LNCaP clone FGC (cell line): ENCODE results near the gene HNRNPF.
A peak's percentile ranks its signal among the peaks of the same experiment; 100 is the strongest.
"Not testable (repeated sequence)": the region's sequence is repeated elsewhere in the genome, so short reads cannot be mapped to it uniquely, and the experiment has no call there.

Experiments
- DNase-seq: peaks from one replicate; pipeline ENCODE4 v3.0.0-alpha.2; 2011; ENCODE audit warnings: low read depth
- H3K4me3 ChIP-seq: 2 replicates; pipeline ENCODE4 v1.5.1; 2011; ENCODE audit warnings: mild to moderate bottlenecking, low read depth, low read length, control low read depth
- CTCF ChIP-seq: IDR thresholded peaks from 2 replicates; pipeline ENCODE4 v1.5.1; 2012; ENCODE audit warnings: mild to moderate bottlenecking; ENCODE audit not compliant: control insufficient read depth, insufficient read depth; ENCODE audit errors: extremely low read depth

The HNRNPF gene

GRCh38 chr10:43394868-43395267, 14.1 kb downstream of the HNRNPF start:
- TF ChIP-seq CTCF, result no peak
- peak overlapping the region; percentile 91 for H3K4me3 ChIP-seq
- no peak for DNase-seq

GRCh38 chr10:43393606-43394360, 15.2 kb downstream of the HNRNPF start:
- no peak for DNase-seq
- no peak for TF ChIP-seq CTCF
- H3K4me3 ChIP-seq, result no peak overlapping the region

- not testable (repeated sequence) for DNase-seq
Observed at GRCh38 chr10:43393186-43393585, 15.8 kb downstream of the HNRNPF start.

GRCh38 chr10:43392748-43393147, 16.2 kb downstream of the HNRNPF start:
- no peak overlapping the region for H3K4me3 ChIP-seq
- no peak for DNase-seq
- TF ChIP-seq CTCF, result no peak

More at GRCh38 chr10:43393186-43393585, 15.8 kb downstream of the HNRNPF start:
- H3K4me3 ChIP-seq, result not testable (repeated sequence)

- no peak for TF ChIP-seq CTCF
- DNase-seq, result no peak
Observed at GRCh38 chr10:43391496-43391895, 17.5 kb downstream of the HNRNPF start.

GRCh38 chr10:43390759-43391158, 18.2 kb downstream of the HNRNPF start:
- no peak for DNase-seq
- no peak overlapping the region for H3K4me3 ChIP-seq
- peak; percentile 49 for TF ChIP-seq CTCF

More at GRCh38 chr10:43391496-43391895, 17.5 kb downstream of the HNRNPF start:
- H3K4me3 ChIP-seq, result no peak overlapping the region

GRCh38 chr10:43390333-43390732, 18.7 kb downstream of the HNRNPF start:
- no peak for TF ChIP-seq CTCF
- no peak overlapping the region for H3K4me3 ChIP-seq
- DNase-seq, result no peak
